HG03025 (cell line): ENCODE measurements around the gene SMAD3.

Source experiments
- ATAC-seq: cut with Tn5 transposase; IDR thresholded peaks from one replicate; pipeline ENCODE4 v1.9.1; 2021; ENCODE audit warnings: mild to moderate bottlenecking, moderate library complexity; ENCODE audit not compliant: unreplicated experiment, low FRiP score

Gene SMAD3

GRCh38 chr15:67080118-67080899 lies 14.9 kb downstream of the SMAD3 start:
- no peak for ATAC-seq

GRCh38 chr15:67080900-67081431 lies 15.6 kb downstream of the SMAD3 start:
- ATAC-seq, result peak; percentile 36

DNA sequence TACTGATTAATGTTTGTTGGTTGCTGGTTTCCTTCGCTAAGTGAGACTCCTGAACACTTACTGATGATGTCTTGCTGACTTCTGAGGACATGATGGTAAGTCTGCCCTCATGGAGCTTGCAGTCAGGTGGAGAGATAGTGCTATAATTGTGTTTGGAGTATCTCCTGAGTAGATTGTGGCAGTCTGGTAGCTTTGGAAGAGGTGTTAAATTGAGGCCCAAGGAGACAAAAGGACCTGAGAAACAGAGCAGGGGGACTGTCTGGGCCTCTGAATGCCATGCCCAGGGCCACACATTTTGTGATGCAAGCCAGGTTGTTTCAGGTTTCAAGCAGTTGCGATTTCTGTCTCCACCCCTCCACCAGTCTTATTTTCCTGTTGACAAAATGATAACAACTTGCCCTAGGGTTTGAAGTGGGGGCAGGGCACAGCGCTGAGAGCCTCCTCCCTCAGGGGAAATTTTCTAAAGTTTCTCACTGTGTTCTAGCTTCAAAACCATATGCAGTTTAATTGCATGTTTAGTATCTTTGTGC lies 16.7 kb downstream of the SMAD3 start:
- no peak for ATAC-seq

GRCh38 chr15:67083135-67083762 lies 17.8 kb downstream of the SMAD3 start:
- ATAC-seq, result no peak

DNA sequence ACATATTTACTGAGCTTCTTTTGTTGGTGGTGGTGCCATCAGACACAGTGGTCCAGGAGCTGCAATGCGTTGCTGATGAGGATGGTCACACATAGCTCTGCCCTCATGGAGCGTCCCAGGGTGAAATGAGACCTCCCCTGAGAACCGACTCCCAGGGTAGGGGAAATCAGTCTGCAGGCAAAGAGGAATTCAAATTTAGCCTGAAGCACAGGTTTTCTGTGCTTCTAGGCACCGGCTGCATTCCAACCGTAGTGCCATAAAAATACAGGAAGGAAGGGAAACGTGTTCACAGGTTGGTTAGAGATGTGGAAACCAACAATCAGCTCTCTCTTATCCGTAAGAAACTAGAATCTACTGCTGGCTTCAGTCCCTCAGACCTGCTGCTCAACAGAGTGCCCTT lies 19.2 kb downstream of the SMAD3 start:
- ATAC-seq, result no peak

DNA sequence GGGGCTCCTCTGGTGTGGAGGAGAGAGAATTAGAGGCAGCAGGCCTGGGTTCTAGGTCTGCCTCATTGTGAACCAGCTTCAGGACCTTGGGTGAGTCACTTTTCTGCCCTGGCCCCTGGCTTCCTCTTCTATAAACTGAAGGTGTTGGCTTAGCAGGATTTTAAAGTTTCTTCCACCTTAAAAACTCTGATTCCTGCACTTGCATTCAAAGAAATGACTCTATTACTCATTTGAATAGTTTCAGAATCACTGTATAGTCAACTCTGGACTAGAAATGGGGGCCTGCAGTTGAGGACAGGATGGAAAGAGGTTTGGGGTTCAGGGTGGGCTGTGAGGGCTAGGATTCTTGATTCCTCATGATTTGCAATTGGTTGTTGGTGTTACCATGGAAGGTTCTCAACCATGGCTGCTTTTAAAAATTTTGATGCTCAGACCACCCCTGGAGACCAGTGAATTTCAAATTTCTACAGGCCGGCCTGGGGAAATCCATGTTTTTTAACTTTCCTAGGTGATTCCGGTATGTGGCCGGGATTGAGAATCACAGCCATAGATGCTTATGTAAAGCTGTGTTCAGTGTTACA lies 19.9 kb downstream of the SMAD3 start:
- no peak for ATAC-seq

DNA sequence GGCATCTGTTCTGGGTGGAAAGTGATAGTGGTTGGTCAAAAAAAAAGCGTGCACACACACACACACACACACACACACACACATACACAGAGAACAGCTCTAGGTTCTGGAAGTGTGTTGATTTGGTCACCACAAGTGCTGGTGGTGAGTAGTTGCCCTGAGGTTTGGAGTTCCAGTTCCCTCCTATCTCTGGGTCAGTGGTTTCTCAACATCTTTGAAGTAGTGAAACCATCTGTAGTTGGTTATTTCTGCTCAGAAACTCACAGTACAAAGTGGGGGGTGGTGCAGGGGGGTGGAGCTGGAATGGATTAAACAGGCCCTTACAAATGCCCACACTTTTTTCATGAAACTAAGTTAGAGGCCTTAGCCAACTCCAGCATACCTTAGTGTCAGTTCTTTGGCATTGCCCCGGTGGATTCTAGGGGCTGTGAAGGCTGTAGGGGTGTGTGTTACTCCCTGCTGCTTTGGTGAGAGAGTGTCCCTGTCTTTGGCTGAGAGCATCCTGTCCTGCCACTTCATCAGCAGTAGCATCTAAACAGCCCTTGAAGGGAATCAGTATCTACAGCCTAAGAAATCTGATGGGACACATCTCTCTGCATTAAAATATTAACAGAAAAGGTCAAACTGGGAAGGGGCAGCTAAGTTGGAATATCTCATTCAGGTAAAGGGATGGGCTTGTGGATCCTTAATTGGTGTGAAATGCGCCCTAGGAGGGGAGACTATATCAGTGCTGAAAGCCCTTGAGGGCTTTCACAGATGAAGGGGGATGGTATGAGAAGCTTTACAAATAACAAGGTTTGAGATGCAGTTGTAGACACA lies 20.6 kb downstream of the SMAD3 start:
- ATAC-seq, result peak; percentile 48

DNA sequence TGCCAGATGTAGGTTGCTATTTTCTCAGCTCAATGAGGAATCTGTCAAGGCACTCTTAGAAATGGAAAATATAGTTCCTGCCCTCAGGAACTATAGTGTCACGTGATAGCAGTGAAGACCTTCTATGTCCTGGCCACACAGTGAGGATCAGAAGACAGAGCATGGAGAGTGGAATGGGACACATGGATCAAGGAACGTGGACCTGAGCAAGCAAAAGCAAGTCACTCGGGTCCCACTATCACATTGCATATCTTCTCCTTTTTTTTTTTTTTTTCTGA lies 21.2 kb downstream of the SMAD3 start:
- ATAC-seq, result no peak

- no peak for ATAC-seq
Observed at GRCh38 chr15:67087507-67088172, 22.2 kb downstream of the SMAD3 start.

DNA sequence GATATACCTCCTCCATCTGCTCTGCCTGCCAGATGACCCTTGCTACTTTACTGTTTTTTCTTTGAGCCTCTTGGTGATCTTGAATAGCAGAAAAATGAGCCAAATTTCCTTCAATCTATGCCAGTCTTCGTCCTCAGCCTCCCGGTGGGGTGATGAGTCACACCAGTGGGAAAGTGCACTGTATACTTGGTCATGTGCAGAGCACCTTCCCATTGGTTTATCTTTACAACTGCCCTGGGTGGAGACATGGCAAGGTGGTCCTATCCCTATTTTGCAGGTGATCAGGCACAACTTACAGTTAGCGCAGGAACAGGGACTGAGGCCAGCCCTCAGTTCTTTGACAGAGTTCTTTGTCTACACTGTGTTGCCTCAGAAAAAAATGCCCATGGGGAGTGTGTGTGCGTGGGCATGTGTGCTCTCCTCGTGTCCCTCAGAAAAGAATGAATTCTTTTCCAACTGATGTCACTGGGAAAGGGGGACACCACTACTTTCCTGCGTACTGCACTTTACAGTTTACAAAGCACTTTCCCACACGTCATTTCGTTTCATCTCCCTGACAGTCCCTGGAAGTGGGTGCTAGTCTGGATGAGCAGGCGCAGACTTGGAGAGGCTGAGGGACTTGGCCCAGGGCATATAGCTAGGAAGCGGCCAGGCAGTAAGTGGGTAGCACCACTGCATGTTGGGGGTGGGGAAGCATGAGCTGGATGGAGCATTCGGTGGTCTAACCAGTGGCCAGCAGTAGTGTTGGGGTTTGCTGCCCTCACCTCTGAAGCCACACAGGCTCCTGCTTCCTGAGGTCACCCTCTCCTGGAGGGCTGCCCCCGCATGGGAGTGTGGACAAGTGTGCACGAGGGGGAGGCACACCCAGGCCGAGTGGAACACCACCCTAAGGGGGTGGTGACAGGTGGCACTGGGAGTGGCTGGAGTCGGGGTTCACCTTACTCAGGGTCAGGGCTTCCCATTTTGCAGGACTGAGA lies 24.1 kb downstream of the SMAD3 start:
- no peak for ATAC-seq

- no peak for ATAC-seq
Observed at GRCh38 chr15:67090297-67091070, 25.1 kb downstream of the SMAD3 start.

DNA sequence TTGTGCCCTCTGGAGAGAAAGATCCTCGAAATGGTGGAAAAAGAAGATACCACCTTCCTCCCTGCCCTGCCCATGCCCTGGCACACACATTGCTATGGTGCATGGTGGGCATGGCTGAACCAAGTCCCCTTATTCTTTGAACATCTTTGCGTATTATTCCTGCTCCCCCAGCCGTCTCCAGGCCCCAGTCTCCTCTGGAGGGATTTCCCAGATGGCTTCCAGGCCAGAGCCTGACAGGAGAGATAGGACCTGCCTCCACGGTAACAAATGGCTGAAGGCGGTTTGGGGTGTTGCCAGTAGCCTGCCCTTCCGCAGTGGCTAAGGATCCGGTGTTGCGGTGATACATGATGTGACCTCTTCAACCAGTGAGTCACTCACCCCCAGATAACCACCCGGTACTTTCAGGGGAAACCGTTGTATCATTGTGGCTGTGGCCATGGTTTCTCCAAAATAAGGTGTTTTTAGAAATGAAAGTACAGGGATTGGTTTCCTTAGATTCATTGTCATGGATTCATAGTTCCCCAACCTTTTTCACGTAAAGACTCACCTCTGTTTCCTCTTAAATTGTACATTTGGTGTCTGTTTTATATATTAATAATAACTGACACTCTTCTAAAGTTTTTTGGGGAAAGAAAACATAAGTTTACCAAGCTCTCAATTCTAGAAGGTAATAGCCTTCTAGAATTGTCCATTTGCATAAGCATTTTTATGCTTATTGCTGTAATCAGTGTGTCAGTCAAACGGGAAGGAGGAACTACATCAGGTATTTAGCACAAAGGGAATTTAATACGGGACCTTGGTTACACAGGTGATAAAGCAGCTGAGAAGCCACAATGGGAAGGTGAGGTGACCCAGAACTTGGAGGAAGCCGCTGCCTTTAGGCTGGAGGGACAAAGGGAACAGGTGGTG lies 25.9 kb downstream of the SMAD3 start:
- ATAC-seq, result no peak

- ATAC-seq, result no peak
Observed at GRCh38 chr15:67091980-67092677, 26.7 kb downstream of the SMAD3 start.

DNA sequence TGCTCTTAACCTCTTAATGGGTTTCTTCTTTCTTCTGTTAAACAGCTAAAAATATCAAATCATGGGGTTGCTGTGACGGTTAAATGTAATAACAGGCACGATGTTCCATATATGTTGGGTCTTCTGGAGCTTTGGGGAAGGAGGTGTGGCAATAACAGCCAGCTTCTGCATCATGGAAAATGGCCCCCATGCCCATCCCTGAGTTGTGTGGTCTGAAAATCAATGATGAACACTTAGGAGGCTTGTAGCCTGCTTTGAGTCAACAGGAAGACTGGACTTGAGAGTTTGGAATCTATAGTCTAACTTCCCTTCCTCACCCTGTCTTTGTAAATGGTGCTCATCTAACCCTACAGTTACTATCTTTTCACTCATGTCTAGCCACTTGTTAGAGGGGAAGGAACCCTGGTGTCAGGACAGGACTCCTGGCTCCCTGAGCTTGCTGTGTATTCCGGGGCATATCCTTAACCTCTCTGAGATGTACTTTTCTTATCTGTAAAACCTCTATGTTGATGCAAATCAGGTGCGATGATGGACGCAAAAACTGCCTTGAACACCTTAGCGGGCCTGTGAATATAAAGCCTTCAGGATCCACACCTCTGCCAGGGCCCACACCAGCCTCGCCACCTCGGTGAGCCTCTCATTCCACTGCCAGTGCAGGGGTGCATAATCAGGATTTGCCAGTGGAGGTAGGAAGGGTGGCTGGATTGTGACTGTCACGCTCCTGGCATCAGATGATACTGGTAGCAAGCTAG lies 27.5 kb downstream of the SMAD3 start:
- ATAC-seq, result no peak

GRCh38 chr15:67093504-67093862 lies 28.1 kb downstream of the SMAD3 start:
- peak; percentile 46 for ATAC-seq
